ENCODE data around the gene RAI1.

Gene RAI1

GRCh38 chr17:17741349-17742023, 60.2 kb downstream of the RAI1 start:
- DNase-seq: peak; percentile 32
- Histone ChIP-seq H4K8ac (ENCODE audit: low read length) (no peak overlapping the region), H3K9me3 (ENCODE audit: control insufficient read depth, low read length) (no peaks in the 10 kb centered on the region), H3K36me3 (ENCODE audit: control insufficient read depth in 1 of 2, insufficient read depth in 2 of 2, low read depth in 1 of 2, low read length in 2 of 2) (peaks cover 0 to 9% of the 10 kb centered on the region in 2 experiments), H2AFZ (ENCODE audit: low read depth, low read length) (no peak overlapping the region), H2BK12ac (ENCODE audit: low read length in 2 of 2) (peak overlapping the region in 1 of 2 experiments; percentile 37), H4K91ac (ENCODE audit: low read length) (no peak overlapping the region), H2BK15ac (ENCODE audit: low read depth, poor library complexity, severe bottlenecking) (peak overlapping the region; percentile 65), H3K23ac (ENCODE audit: low read length in 2 of 2) (no peak overlapping the region), H3K4me1 (ENCODE audit: control insufficient read depth, insufficient read depth, low read depth, low read length) (peaks cover 50% of the 10 kb centered on the region), H3K18ac (ENCODE audit: low read depth in 1 of 2, low read length in 2 of 2) (peak overlapping the region; percentile 18 to 92), H2AK5ac (ENCODE audit: low read length, severe bottlenecking) (no peak overlapping the region), H3K27me3 (ENCODE audit: control insufficient read depth in 1 of 2, insufficient read depth in 1 of 2, low read length in 2 of 2) (no peaks in the 10 kb centered on the region), H3K27ac (ENCODE audit: low read length, poor library complexity, severe bottlenecking) (no peak overlapping the region), H2BK5ac (ENCODE audit: low read depth, low read length, poor library complexity, severe bottlenecking) (no peak overlapping the region), H3K14ac (ENCODE audit: low read length in 2 of 2) (no peak overlapping the region), H3K4ac (ENCODE audit: low read depth in 1 of 2, low read length in 2 of 2) (peak overlapping the region in 1 of 2 experiments; percentile 6), H3K79me1 (replicated peaks; ENCODE audit: low read length, poor library complexity, severe bottlenecking) (peaks cover 52% of the 10 kb centered on the region), H3K4me3 (ENCODE audit: insufficient read depth in 1 of 2, low read depth in 1 of 2, low read length in 2 of 2) (peak overlapping the region in 1 of 2 experiments; percentile 5), H3K4me2 (ENCODE audit: low read length, poor library complexity, severe bottlenecking) (no peak overlapping the region), H3K9ac (ENCODE audit: low read length) (peak overlapping the region; percentile 78), H2BK120ac (ENCODE audit: low read depth, low read length) (no peak overlapping the region)
- 77% methylated on average over 17 of the region's 18 CpGs for WGBS

- no peak overlapping the region for H3K14ac ChIP-seq (ENCODE audit: low read length in 2 of 2)
- no peak overlapping the region for H3K27ac ChIP-seq (ENCODE audit: low read length, poor library complexity, severe bottlenecking)
- peaks cover 0 to 9% of the 10 kb centered on the region in 2 experiments for H3K36me3 ChIP-seq (ENCODE audit: control insufficient read depth in 1 of 2, insufficient read depth in 2 of 2, low read depth in 1 of 2, low read length in 2 of 2)
- H3K23ac ChIP-seq (ENCODE audit: low read length in 2 of 2): no peak overlapping the region
- H3K27me3 ChIP-seq (ENCODE audit: control insufficient read depth in 1 of 2, insufficient read depth in 1 of 2, low read length in 2 of 2): no peaks in the 10 kb centered on the region
- no peak overlapping the region for H3K4me2 ChIP-seq (ENCODE audit: low read length, poor library complexity, severe bottlenecking)
- peaks cover 52% of the 10 kb centered on the region for H3K79me1 ChIP-seq (replicated peaks; ENCODE audit: low read length, poor library complexity, severe bottlenecking)
- no peak overlapping the region for H2AFZ ChIP-seq (ENCODE audit: low read depth, low read length)
- H4K91ac ChIP-seq (ENCODE audit: low read length): peak overlapping the region; percentile 11
- H4K8ac ChIP-seq (ENCODE audit: low read length): no peak overlapping the region
- 96% methylated on average over 4 of the region's 5 CpGs for WGBS
- peaks cover 51% of the 10 kb centered on the region for H3K4me1 ChIP-seq (ENCODE audit: control insufficient read depth, insufficient read depth, low read depth, low read length)
- H2BK5ac ChIP-seq (ENCODE audit: low read depth, low read length, poor library complexity, severe bottlenecking): no peak overlapping the region
- peak overlapping the region; percentile 78 for H3K9ac ChIP-seq (ENCODE audit: low read length)
- no peak overlapping the region for H3K4ac ChIP-seq (ENCODE audit: low read depth in 1 of 2, low read length in 2 of 2)
- H3K9me3 ChIP-seq (ENCODE audit: control insufficient read depth, low read length): no peaks in the 10 kb centered on the region
- H3K18ac ChIP-seq (ENCODE audit: low read depth in 1 of 2, low read length in 2 of 2): peak overlapping the region in 1 of 2 experiments; percentile 56
- H2BK12ac ChIP-seq (ENCODE audit: low read length in 2 of 2): no peak overlapping the region
- no peak overlapping the region for H2BK120ac ChIP-seq (ENCODE audit: low read depth, low read length)
- H2BK15ac ChIP-seq (ENCODE audit: low read depth, poor library complexity, severe bottlenecking): no peak overlapping the region
- no peak for DNase-seq
- H2AK5ac ChIP-seq (ENCODE audit: low read length, severe bottlenecking): peak overlapping the region; percentile 54
- peak overlapping the region in 1 of 2 experiments; percentile 5 for H3K4me3 ChIP-seq (ENCODE audit: insufficient read depth in 1 of 2, low read depth in 1 of 2, low read length in 2 of 2)
Measured at GRCh38 chr17:17742133-17742621, 60.9 kb downstream of the RAI1 start.

- DNase-seq: no peak
- 91% methylated on average over 4 of the region's 4 CpGs for WGBS
Measured at GRCh38 chr17:17742688-17743390, 61.6 kb downstream of the RAI1 start.

GRCh38 chr17:17743391-17744112, 62.3 kb downstream of the RAI1 start:
- no peak overlapping the region for H3K14ac ChIP-seq (ENCODE audit: low read length in 2 of 2)
- no peak overlapping the region for H3K18ac ChIP-seq (ENCODE audit: low read depth in 1 of 2, low read length in 2 of 2)
- H2AFZ ChIP-seq (ENCODE audit: low read depth, low read length): no peak overlapping the region
- 95% methylated on average over 14 of the region's 14 CpGs for WGBS
- no peak overlapping the region for H3K9ac ChIP-seq (ENCODE audit: low read length)
- no peak overlapping the region for H3K4me2 ChIP-seq (ENCODE audit: low read length, poor library complexity, severe bottlenecking)
- H3K79me1 ChIP-seq (replicated peaks; ENCODE audit: low read length, poor library complexity, severe bottlenecking): peaks cover 56% of the 10 kb centered on the region
- peaks cover 0 to 10% of the 10 kb centered on the region in 2 experiments for H3K36me3 ChIP-seq (ENCODE audit: control insufficient read depth in 1 of 2, insufficient read depth in 2 of 2, low read depth in 1 of 2, low read length in 2 of 2)
- H4K91ac ChIP-seq (ENCODE audit: low read length): no peak overlapping the region
- H2BK120ac ChIP-seq (ENCODE audit: low read depth, low read length): no peak overlapping the region
- H2BK5ac ChIP-seq (ENCODE audit: low read depth, low read length, poor library complexity, severe bottlenecking): no peak overlapping the region
- DNase-seq: no peak
- peaks cover 43% of the 10 kb centered on the region for H3K4me1 ChIP-seq (ENCODE audit: control insufficient read depth, insufficient read depth, low read depth, low read length)
- H2AK5ac ChIP-seq (ENCODE audit: low read length, severe bottlenecking): no peak overlapping the region
- H3K4ac ChIP-seq (ENCODE audit: low read depth in 1 of 2, low read length in 2 of 2): no peak overlapping the region
- H3K27me3 ChIP-seq (ENCODE audit: control insufficient read depth in 1 of 2, insufficient read depth in 1 of 2, low read length in 2 of 2): no peaks in the 10 kb centered on the region
- no peak overlapping the region for H2BK15ac ChIP-seq (ENCODE audit: low read depth, poor library complexity, severe bottlenecking)
- H3K4me3 ChIP-seq (ENCODE audit: insufficient read depth in 1 of 2, low read depth in 1 of 2, low read length in 2 of 2): no peak overlapping the region
- H3K23ac ChIP-seq (ENCODE audit: low read length in 2 of 2): no peak overlapping the region
- peak overlapping the region; percentile 8 for H4K8ac ChIP-seq (ENCODE audit: low read length)
- H3K9me3 ChIP-seq (ENCODE audit: control insufficient read depth, low read length): no peaks in the 10 kb centered on the region
- H2BK12ac ChIP-seq (ENCODE audit: low read length in 2 of 2): no peak overlapping the region
- H3K27ac ChIP-seq (ENCODE audit: low read length, poor library complexity, severe bottlenecking): no peak overlapping the region

More at GRCh38 chr17:17742688-17743390, 61.6 kb downstream of the RAI1 start:
- peaks cover 49% of the 10 kb centered on the region for H3K4me1 ChIP-seq (ENCODE audit: control insufficient read depth, insufficient read depth, low read depth, low read length)
- no peak overlapping the region for H2AK5ac ChIP-seq (ENCODE audit: low read length, severe bottlenecking)
- no peak overlapping the region for H3K4me2 ChIP-seq (ENCODE audit: low read length, poor library complexity, severe bottlenecking)
- no peak overlapping the region for H4K8ac ChIP-seq (ENCODE audit: low read length)
- no peak overlapping the region for H3K18ac ChIP-seq (ENCODE audit: low read depth in 1 of 2, low read length in 2 of 2)
- H2BK12ac ChIP-seq (ENCODE audit: low read length in 2 of 2): no peak overlapping the region
- no peak overlapping the region for H2AFZ ChIP-seq (ENCODE audit: low read depth, low read length)
- no peak overlapping the region for H2BK120ac ChIP-seq (ENCODE audit: low read depth, low read length)
- no peak overlapping the region for H3K14ac ChIP-seq (ENCODE audit: low read length in 2 of 2)
- no peak overlapping the region for H3K23ac ChIP-seq (ENCODE audit: low read length in 2 of 2)
- H3K4ac ChIP-seq (ENCODE audit: low read depth in 1 of 2, low read length in 2 of 2): no peak overlapping the region
- H3K36me3 ChIP-seq (ENCODE audit: control insufficient read depth in 1 of 2, insufficient read depth in 2 of 2, low read depth in 1 of 2, low read length in 2 of 2): peaks cover 0 to 9% of the 10 kb centered on the region in 2 experiments
- H3K27ac ChIP-seq (ENCODE audit: low read length, poor library complexity, severe bottlenecking): no peak overlapping the region
- no peak overlapping the region for H3K9ac ChIP-seq (ENCODE audit: low read length)
- H3K9me3 ChIP-seq (ENCODE audit: control insufficient read depth, low read length): no peaks in the 10 kb centered on the region
- H4K91ac ChIP-seq (ENCODE audit: low read length): no peak overlapping the region
- peaks cover 53% of the 10 kb centered on the region for H3K79me1 ChIP-seq (replicated peaks; ENCODE audit: low read length, poor library complexity, severe bottlenecking)
- H2BK5ac ChIP-seq (ENCODE audit: low read depth, low read length, poor library complexity, severe bottlenecking): no peak overlapping the region
- H3K27me3 ChIP-seq (ENCODE audit: control insufficient read depth in 1 of 2, insufficient read depth in 1 of 2, low read length in 2 of 2): no peaks in the 10 kb centered on the region
- no peak overlapping the region for H2BK15ac ChIP-seq (ENCODE audit: low read depth, poor library complexity, severe bottlenecking)
- no peak overlapping the region for H3K4me3 ChIP-seq (ENCODE audit: insufficient read depth in 1 of 2, low read depth in 1 of 2, low read length in 2 of 2)
